Endothelial cell (in vitro differentiated cells): Measurements from ENCODE around the gene MRPL27. TPM values are rescaled to one million over a fixed set of nuclear protein-coding genes. Genes with fewer than 3 reads are reported as not detected.
"Not testable (repeated sequence)": the region's sequence is repeated elsewhere in the genome, so short reads cannot be mapped to it uniquely, and the experiment has no call there.

Experiments
- DNase-seq: peaks from one replicate; pipeline ENCODE4 v3.0.0; 2021; ENCODE audit warnings: low spot score
- H3K27ac Mint-ChIP-seq: one replicate; pipeline ENCODE4 v1.8.0; 2021; ENCODE audit warnings: mixed read lengths, inconsistent platforms; ENCODE audit not compliant: unreplicated experiment
- H3K27me3 Mint-ChIP-seq: one replicate; pipeline ENCODE4 v1.8.0; 2021; ENCODE audit warnings: mild to moderate bottlenecking, moderate library complexity, mixed read lengths, inconsistent platforms; ENCODE audit not compliant: unreplicated experiment
- H3K36me3 Mint-ChIP-seq: one replicate; pipeline ENCODE4 v1.8.0; 2021; ENCODE audit warnings: mild to moderate bottlenecking, low read depth, mixed read lengths, inconsistent platforms; ENCODE audit not compliant: unreplicated experiment
- H3K4me1 Mint-ChIP-seq: one replicate; pipeline ENCODE4 v1.8.0; 2021; ENCODE audit warnings: mild to moderate bottlenecking, mixed read lengths, inconsistent platforms; ENCODE audit not compliant: unreplicated experiment
- H3K4me3 Mint-ChIP-seq: one replicate; pipeline ENCODE4 v1.8.0; 2021; ENCODE audit warnings: mild to moderate bottlenecking, mixed read lengths, inconsistent platforms; ENCODE audit not compliant: unreplicated experiment
- H3K9me3 Mint-ChIP-seq: one replicate; pipeline ENCODE4 v1.8.0; 2021; ENCODE audit warnings: mixed read lengths, inconsistent platforms; ENCODE audit not compliant: unreplicated experiment
- CTCF ChIP-seq: fragments of 200-600 bp; sonication (generic); IDR thresholded peaks from one replicate; pipeline ENCODE4 v1.5.0; 2021; ENCODE audit warnings: antibody characterized with exemption; ENCODE audit not compliant: unreplicated experiment
- total RNA-seq: library from RNA; stranded (reverse); fragmentation: NEBNext Ultra II Directional; extraction: Animal tissue kit (Norgen Biotek cat#: 25700); gene quantifications from one replicate; pipeline ENCODE4 v1.2.1, GENCODE V29; 2021; ENCODE audit not compliant: unreplicated experiment

Gene MRPL27
- total RNA-seq, 1 donor from 2014 or later: 38.9 TPM

GRCh38 chr17:50414808-50415207, 41.8 kb upstream of the MRPL27 start:
- H3K27me3 Mint-ChIP-seq: peaks cover under 1% of the 10 kb centered on the region
- peaks cover 12% of the 10 kb centered on the region for H3K4me1 Mint-ChIP-seq
- no peak overlapping the region for H3K27ac Mint-ChIP-seq
- H3K4me3 Mint-ChIP-seq: no peak overlapping the region
- peaks cover 11% of the 10 kb centered on the region for H3K36me3 Mint-ChIP-seq
- no peak for DNase-seq
- H3K9me3 Mint-ChIP-seq: peaks cover 6% of the 10 kb centered on the region
- TF ChIP-seq CTCF: no peak

DNA sequence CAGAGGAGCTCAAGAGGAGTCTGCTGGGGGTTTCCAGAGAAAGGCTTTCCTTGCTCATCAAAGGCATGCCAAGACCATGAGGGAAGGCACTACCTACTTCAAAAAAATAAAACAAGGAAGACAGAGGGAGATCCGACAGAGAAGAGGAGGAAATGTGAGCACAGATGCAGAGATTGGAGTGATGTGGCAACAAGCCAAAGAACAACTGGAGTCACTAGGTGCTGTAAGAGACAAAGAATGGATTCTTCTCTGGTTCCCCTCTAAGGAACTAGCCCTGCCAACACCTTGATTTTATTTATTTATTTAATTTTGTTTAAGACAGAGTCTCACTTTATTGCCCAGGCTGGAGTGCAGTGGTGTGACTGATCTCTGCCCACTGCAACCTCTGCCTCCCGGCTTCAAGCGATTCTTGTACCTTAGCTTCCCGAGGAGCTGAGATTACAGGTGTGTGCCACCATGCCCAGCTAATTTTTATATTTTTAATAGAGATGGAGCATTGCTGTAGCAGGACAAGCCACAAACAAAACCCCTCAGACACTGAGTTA, 39.3 kb upstream of the MRPL27 start:
- H3K36me3 Mint-ChIP-seq: peaks cover 4% of the 10 kb centered on the region

DNA sequence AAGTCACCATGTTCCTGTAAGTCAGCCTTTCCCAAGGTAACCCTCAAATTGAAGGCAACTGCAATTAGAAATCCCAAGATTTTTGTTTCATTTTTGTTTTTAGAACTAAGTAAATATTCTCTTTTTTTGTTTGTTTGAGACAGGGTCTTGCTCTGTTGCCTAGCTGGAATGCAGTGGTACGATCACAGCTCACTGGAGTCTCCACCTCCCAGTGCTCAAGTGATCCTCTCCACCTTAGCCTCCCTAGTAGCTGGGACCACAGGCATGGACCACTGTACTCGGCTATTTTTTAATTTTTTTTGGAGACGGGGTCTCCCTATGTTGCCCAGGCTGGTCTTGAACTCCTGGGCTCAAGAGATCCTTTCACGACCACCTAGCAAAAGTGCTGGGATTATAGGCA, 34.9 kb upstream of the MRPL27 start:
- no peaks in the 10 kb centered on the region for H3K9me3 Mint-ChIP-seq
- peaks cover 5% of the 10 kb centered on the region for H3K4me1 Mint-ChIP-seq
- no peak for DNase-seq
- H3K4me3 Mint-ChIP-seq: no peak overlapping the region
- peaks cover 4% of the 10 kb centered on the region for H3K36me3 Mint-ChIP-seq
- no peaks in the 10 kb centered on the region for H3K27me3 Mint-ChIP-seq
- no peak for TF ChIP-seq CTCF
- H3K27ac Mint-ChIP-seq: no peak overlapping the region

More for the DNA sequence above, 39.3 kb upstream of the MRPL27 start:
- Mint-ChIP-seq H3K27me3 (no peaks in the 10 kb centered on the region), H3K27ac (no peak overlapping the region), H3K4me3 (no peak overlapping the region), H3K4me1 (peaks cover 6% of the 10 kb centered on the region), H3K9me3 (no peaks in the 10 kb centered on the region)
- no peak for TF ChIP-seq CTCF
- no peak for DNase-seq

- Mint-ChIP-seq H3K36me3 (no peaks in the 10 kb centered on the region), H3K4me1 (peaks cover 5% of the 10 kb centered on the region), H3K27me3 (no peaks in the 10 kb centered on the region), H3K27ac (no peak overlapping the region), H3K9me3 (no peaks in the 10 kb centered on the region), H3K4me3 (no peak overlapping the region)
- no peak for DNase-seq
- no peak for TF ChIP-seq CTCF
Observed at GRCh38 chr17:50406578-50406977, 33.6 kb upstream of the MRPL27 start.

DNA sequence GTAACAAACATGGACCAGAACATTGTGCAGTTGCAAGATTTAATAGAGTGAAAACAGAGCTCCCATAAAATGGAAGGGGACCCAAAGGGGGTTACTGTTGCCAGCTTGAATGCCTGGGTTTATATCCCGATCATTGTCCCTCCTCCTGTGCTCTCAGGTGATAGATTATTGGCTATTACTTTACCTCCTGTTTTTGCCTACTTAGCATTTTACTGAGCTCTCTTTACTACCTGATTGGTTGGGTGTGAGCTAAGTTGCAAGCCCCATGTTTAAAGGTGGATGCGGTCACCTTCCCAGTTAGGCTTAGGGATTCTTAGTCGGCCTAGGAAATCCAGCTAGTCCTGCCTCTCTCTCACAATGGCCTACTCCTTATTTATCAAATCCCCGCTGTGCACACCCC, 32.4 kb upstream of the MRPL27 start:
- DNase-seq, H3K36me3 Mint-ChIP-seq, H3K4me1 Mint-ChIP-seq: not testable (repeated sequence)

GRCh38 chr17:50399591-50399990, 26.6 kb upstream of the MRPL27 start:
- H3K27ac Mint-ChIP-seq, DNase-seq, H3K36me3 Mint-ChIP-seq, H3K4me3 Mint-ChIP-seq, H3K9me3 Mint-ChIP-seq: not testable (repeated sequence)
- Mint-ChIP-seq H3K27me3 (peaks cover 12% of the 10 kb centered on the region), H3K4me1 (peaks cover 18% of the 10 kb centered on the region)

More for the DNA sequence above, 32.4 kb upstream of the MRPL27 start:
- not testable (repeated sequence) for H3K9me3 Mint-ChIP-seq, H3K27ac Mint-ChIP-seq, H3K4me3 Mint-ChIP-seq, H3K27me3 Mint-ChIP-seq

DNA sequence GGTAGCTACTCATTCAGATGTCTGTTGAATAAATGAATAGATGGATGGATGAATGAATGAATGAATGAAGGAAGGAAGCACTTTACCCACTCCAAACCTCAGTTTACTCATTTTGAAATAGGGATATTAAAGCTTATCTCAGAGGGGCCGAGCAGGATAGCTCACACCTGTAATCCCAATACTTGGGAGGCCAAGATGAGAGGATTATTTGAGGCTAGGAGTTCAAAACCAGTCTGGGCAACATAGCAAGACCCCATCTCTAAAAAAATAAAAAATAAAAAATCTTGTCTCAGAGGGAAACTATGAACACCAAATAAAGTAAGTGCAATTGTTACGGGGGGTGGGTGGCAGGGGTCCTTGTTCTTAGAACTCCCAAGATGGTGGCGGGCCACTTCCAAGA, 25.7 kb upstream of the MRPL27 start:
- not testable (repeated sequence) for DNase-seq, H3K27ac Mint-ChIP-seq, H3K9me3 Mint-ChIP-seq, H3K36me3 Mint-ChIP-seq
- H3K4me1 Mint-ChIP-seq: peaks cover 13% of the 10 kb centered on the region
- H3K27me3 Mint-ChIP-seq: peaks cover 12% of the 10 kb centered on the region
- H3K4me3 Mint-ChIP-seq: peak overlapping the region; percentile 72
